ENCODE data around the gene GLRX3. TPM values are rescaled to one million over a fixed set of nuclear protein-coding genes. Genes with fewer than 3 reads are reported as not detected.

Gene GLRX3
- total RNA-seq, 1 experiment from 2014 or later: 135 TPM

DNA sequence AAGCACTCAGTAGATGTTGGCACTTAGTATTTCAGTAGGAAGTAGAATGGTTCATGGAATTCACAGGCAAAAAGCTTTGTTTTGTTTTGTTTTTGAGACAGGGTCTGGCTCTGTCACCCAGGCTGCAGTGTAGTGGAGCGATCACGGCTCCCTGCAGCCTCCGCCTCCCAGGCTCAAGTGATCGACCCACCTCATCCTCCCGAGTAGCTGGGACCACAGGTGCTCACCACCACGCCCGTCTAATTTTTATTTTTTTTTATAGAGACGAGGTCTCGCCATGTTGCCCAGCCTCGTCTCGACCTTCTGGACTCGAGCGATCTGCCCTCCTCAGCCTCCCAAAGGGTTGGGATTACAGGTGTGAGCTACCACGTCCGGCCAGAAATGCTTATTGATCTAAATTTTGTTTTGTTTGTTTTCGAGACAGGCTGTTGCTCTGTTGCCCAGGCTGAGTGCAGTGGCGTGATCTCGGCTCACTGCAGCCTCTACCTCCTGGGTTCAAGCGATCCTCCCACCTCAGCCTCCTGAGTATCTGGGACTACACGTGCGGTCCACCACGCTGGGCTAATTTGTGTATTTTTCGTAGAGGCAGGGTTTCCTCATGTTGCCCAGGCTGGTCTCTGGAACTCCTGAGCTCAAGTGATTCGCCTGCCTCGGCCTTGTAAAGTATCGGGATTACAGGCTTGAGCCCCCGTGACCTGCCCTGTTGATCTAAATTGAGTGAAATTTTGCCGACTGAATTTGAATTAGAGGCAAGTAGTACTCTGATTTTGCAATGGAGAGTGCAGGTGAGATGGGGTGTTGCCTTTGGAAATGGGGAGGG, 1.7 kb downstream of the GLRX3 start:
- DNase-seq (ENCODE audit: low read depth): no peak

DNA sequence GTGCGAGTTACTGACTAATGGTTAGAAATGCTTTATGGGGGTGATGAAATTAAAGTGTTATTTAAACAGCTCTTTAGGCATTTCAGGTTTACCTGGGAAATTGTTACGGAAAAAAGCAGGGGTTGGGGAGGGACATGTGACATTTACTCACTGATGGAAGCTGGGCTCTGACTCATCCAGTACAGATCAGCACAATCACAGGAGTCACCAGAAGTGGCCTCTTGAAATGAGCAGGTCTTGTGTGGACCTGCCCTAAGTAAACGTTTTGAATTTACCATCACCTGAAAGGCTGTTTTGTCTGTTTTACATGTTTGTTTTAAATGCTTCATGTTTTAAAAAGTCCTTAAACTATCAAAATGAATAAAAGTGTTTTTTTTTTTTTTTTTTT, 2.3 kb downstream of the GLRX3 start:
- peak; percentile 51 for DNase-seq (ENCODE audit: low read depth)

DNA sequence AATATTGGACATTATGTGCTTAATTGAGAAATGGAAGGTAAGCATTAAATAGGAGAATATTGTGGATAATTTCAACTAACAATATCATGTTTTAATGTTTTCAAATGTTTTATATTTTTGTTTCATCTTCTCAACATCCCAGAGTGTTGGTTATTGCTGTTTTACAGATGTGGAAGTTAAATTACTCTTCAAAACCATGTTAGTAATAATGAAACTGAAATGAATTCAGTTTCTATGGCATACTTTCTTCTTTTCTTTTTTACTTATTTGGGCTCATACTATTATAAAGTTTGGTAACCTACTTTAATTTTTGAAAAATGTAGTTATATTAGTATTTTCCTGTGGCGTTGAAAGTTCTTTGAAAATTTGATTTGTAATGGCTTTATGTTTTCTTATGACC, 4.2 kb downstream of the GLRX3 start:
- no peak for DNase-seq (ENCODE audit: low read depth)

DNA sequence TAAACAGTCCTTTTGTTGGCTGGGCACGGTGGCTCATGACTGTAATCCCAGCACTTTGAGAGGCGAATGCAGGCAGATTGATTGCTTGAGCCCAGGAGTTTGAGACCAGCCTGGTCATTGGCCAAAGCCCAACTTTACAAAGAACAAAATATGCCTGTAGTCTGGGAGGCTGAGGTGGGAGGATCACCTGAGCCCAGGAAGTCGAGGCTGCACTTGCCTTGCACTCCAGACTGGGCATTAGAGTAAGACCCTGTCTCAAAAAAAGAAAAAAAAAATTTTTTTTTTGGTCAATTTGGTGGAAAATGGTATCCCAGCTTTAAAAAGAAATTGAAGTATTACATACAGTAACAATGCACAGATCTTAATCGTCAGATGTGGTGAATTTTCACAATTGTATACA, 4.8 kb downstream of the GLRX3 start:
- no peak for DNase-seq (ENCODE audit: low read depth)

GRCh38 chr10:130141460-130141859, 5.3 kb downstream of the GLRX3 start:
- no peak for DNase-seq (ENCODE audit: low read depth)

- DNase-seq (ENCODE audit: low read depth): no peak
Observed at GRCh38 chr10:130141878-130142277, 5.7 kb downstream of the GLRX3 start.

DNA sequence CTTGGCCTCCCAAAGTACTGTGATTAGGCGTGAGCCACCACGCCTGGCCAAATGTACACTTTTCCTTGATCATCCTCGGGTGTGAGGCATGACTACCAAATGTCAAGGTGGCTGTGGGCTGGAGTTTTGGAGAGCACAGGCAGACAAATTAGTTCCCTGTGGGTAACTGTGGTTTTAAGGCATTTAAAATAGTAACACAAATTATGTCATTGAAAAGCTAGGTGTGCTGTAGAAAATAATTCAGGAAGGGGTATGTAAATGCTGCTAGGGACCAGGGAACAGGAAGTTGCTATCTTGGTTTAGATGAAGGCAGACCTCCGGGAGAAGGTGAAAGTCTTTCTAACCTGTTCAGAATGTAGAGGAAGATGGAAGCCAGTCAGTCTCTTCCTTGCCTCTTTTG, 9.9 kb downstream of the GLRX3 start:
- no peak for DNase-seq (ENCODE audit: low read depth)

- DNase-seq (ENCODE audit: low read depth): no peak
Observed at GRCh38 chr10:130159192-130159794, 23.1 kb downstream of the GLRX3 start.

DNA sequence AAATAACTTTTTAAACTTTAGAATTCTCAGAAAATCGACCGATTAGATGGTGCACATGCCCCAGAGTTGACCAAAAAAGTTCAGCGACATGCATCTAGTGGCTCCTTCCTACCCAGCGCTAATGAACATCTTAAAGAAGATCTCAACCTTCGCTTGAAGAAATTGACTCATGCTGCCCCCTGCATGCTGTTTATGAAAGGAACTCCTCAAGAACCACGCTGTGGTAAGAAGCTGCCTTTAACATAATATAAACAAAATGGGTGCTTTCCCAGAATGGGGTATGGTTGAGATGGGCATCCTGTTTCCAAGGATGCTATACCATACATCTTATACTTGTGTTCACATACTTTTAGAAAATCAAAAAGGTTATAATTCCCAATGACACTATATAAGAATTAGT, 24.6 kb downstream of the GLRX3 start:
- DNase-seq (ENCODE audit: low read depth): peak; percentile 12

- no peak for DNase-seq (ENCODE audit: low read depth)
Observed at GRCh38 chr10:130161331-130161730, 25.1 kb downstream of the GLRX3 start.

DNA sequence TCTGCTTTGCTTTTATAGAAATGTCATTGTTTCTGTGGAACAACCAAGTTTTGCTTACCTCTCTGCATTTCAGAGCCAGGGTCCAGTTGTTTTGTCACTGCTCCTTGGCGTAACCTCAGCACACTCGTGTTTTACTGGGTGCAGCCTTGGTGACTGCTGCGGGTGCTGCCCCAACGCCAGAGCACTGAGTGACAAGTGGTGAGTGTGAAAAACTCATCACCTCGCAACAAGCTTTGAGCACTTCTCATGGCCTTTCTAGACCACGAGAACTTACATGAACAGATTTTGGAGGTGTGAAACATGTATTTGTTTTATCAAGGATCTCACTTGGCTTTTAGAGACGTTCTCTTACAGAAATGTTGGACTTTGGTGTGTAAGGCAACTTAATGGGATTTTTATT, 31.0 kb downstream of the GLRX3 start:
- DNase-seq (ENCODE audit: low read depth): no peak

DNA sequence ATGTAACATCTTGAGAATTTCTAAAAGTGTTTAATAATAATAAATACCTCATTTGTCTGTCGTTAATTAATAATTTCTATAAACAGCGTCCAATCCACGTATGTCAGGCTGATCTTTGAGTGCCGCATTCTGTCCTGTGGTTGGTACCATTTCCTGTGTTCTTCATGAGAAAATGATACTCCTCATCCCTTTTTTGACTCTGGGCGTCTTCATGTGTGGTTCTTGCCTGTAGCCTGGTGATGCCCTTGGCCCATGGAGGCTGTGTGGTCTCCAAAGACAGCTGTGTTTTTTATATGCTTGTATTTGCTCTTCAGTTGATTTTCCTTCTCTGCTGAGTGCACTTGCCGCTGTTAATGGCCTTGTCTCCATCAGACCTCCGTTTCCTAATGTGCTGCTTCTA, 31.5 kb downstream of the GLRX3 start:
- DNase-seq (ENCODE audit: low read depth): no peak

- no peak for DNase-seq (ENCODE audit: low read depth)
Observed at GRCh38 chr10:130169136-130169859, 33.1 kb downstream of the GLRX3 start.

GRCh38 chr10:130171196-130171595, 35.0 kb downstream of the GLRX3 start:
- DNase-seq (ENCODE audit: low read depth): no peak

- DNase-seq (ENCODE audit: low read depth): no peak
Observed at GRCh38 chr10:130174328-130174727, 38.1 kb downstream of the GLRX3 start.

- DNase-seq (ENCODE audit: low read depth): no peak
Observed at GRCh38 chr10:130175074-130175473, 38.9 kb downstream of the GLRX3 start.

DNA sequence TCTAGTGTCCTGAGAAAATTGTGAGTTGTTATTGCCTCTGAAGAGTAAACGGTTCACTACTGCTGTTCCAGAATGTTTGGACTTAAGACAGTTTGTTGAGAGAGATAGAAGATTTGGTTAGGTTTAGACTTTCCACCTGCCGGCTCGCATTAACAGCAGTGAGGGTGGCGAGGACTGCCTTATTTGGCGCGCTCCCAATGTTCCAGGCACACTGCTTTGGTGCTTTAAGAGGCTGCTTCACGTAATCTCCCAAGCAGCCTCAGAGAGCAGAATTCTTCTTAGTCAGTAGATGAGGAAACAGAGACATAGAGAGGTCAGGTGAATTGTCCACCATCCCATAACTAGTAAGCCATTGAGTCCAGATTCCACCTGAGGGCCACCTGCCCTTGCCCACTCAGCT, 41.1 kb downstream of the GLRX3 start:
- no peak for DNase-seq (ENCODE audit: low read depth)

DNA sequence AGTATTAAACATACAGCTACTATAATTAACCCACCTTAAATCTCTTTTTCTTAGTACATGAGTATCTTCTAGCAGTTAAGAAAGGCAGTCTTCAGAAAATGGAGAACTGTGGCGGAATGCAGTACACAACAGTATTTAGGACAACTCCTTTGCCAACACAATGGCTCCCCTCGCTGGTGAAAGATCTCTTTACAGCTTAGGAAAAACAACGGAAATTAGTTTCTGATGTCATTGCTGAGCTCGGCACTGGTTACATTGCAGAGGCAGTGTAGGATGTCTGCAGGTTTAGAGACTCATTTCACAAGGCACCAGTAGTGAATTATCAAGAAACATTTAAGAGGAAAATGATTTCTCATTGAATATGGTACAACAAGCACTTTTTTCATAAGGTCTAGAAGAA, 43.4 kb downstream of the GLRX3 start:
- DNase-seq (ENCODE audit: low read depth): peak; percentile 35

DNA sequence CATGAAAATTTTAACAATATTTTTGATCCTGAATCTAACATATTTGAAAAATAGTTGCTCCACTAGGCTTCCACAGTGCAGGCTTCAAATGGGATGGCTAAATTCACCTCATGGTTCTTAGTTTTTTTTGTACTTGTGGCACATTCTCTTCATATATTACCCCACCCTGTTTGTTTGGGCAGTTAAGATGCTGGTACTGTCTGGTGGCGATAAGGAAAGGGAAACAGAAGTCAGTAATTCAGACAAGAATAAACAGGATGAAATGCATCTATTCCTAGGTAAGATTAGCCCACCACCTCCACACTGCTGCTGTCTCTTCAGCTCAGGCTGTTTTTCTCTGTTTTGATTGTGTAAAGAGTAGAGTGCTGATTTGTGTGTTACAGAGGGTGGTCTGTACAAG, 44.2 kb downstream of the GLRX3 start:
- no peak for DNase-seq (ENCODE audit: low read depth)

GRCh38 chr10:130181858-130182257, 45.7 kb downstream of the GLRX3 start:
- DNase-seq (ENCODE audit: low read depth): no peak

GRCh38 chr10:130185591-130185990, 49.4 kb downstream of the GLRX3 start:
- no peak for DNase-seq (ENCODE audit: low read depth)

DNA sequence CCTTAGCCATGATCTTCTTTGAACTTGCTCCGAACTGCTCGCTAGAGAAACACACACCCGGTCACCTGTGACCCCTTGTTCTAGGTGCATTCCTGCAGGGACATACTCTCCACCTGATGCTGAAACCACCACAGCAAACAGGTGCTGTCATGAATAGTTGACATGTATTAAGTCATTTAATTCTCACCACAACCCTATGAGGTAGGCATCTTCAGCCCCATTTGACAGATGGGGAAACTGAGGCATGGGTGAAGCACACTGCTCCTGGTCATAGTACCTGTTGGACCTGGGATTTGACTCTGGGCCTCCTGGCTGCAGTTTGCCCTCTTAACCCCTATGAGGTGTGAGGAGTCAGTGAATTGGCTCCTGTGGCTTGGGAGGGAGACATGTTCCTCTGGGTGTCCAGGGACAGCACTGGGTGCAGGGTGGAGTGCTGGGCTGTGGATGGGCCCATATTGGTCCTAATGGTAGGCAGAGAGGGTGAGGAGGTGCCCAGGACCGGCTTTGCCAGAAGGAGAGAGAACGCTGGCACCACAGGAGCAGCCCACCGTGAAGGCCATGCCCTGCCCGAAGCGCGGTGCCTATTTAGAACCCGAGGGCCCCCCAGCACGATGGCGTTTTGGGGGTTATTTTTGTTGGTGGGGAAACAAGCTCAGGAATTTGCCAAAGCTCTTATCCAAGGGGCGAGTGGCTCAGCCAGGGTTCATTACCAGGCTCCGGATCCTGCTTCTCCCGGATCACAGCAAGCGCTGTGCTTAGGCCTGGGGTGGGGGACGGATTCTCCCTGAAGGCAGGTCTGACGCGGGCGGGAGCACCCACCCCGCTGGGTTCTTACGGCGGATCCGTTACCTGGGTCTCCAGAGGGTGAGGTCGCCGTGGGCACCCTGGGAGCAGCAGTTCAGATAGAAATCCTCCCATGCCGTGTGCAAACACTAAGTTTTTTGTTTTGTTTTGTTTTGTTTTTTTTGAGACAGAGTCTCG, 52.3 kb downstream of the GLRX3 start:
- DNase-seq (ENCODE audit: low read depth): no peak
